Gastroesophageal sphincter (tissue), 3 donors: ENCODE measurements around the gene STIL.
"Not testable (repeated sequence)": the region's sequence is repeated elsewhere in the genome, so short reads cannot be mapped to it uniquely, and the experiment has no call there.

ENCODE experiments used
- EP300 ChIP-seq: sonication (generic); formaldehyde crosslinking; IDR thresholded peaks from one replicate; pipeline ENCODE4 v1.6.1; 2017; ENCODE audit warnings: antibody characterized with exemption, mild to moderate bottlenecking
- POLR2A ChIP-seq, 2 donors: fragments of 450-650 bp; IDR thresholded peaks; one replicate each; pipeline ENCODE4 v1.6.1; 2017; ENCODE audit warnings: antibody characterized with exemption in 2 of 2, mild to moderate bottlenecking in 2 of 2, moderate library complexity in 1 of 2
- POLR2AphosphoS5 ChIP-seq: sonication (generic); formaldehyde crosslinking; IDR thresholded peaks from one replicate; pipeline ENCODE4 v1.6.1; 2017; ENCODE audit warnings: antibody characterized with exemption
- TF ChIP-seq, protein P1 (sequence below), 4 experiments: fragments of 200-600 bp in 2 of 4; fragments of 450-650 bp in 2 of 4; sonication (generic) in 1 of 4; IDR thresholded peaks; one replicate each; pipeline ENCODE4 v1.5.1; 2017 to 2019; ENCODE audit warnings: antibody characterized with exemption in 4 of 4, mild to moderate bottlenecking in 2 of 4, moderate library complexity in 2 of 4

DNA sequence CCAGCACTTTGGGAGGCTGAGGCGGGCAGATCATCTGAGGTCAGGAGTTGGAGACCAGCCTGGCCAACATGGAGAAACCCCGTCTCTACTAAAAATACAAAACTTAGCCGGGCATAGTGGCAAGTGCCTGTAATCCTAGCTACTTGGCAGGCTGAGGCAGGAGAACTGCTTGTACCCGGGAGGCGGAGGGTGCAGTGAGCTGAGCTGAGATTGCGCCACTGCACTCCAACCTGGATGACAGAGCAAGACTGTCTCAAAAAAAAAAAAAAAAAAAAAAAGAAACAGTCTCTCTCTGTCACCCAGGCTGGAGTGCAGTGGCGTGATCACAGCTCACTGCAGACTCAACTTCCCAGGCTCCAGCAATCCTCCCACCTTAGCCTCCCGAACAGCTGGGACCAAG is 48.4 kb downstream of the STIL start:
- TF ChIP-seq, protein P1, sequence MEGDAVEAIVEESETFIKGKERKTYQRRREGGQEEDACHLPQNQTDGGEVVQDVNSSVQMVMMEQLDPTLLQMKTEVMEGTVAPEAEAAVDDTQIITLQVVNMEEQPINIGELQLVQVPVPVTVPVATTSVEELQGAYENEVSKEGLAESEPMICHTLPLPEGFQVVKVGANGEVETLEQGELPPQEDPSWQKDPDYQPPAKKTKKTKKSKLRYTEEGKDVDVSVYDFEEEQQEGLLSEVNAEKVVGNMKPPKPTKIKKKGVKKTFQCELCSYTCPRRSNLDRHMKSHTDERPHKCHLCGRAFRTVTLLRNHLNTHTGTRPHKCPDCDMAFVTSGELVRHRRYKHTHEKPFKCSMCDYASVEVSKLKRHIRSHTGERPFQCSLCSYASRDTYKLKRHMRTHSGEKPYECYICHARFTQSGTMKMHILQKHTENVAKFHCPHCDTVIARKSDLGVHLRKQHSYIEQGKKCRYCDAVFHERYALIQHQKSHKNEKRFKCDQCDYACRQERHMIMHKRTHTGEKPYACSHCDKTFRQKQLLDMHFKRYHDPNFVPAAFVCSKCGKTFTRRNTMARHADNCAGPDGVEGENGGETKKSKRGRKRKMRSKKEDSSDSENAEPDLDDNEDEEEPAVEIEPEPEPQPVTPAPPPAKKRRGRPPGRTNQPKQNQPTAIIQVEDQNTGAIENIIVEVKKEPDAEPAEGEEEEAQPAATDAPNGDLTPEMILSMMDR (IDR thresholded peaks at IDR 0.05) = not testable (repeated sequence)
- TF ChIP-seq EP300; POLR2A (IDR thresholded peaks at IDR 0.05); POLR2AphosphoS5: not testable (repeated sequence)
